NCI-H1048 (cell line): ENCODE results near the gene CARNS1.

ENCODE experiments used
- DNase-seq: peaks from one replicate; lab custom pipeline; 2025; lab: John Stamatoyannopoulos, UW

CARNS1 gene

DNA sequence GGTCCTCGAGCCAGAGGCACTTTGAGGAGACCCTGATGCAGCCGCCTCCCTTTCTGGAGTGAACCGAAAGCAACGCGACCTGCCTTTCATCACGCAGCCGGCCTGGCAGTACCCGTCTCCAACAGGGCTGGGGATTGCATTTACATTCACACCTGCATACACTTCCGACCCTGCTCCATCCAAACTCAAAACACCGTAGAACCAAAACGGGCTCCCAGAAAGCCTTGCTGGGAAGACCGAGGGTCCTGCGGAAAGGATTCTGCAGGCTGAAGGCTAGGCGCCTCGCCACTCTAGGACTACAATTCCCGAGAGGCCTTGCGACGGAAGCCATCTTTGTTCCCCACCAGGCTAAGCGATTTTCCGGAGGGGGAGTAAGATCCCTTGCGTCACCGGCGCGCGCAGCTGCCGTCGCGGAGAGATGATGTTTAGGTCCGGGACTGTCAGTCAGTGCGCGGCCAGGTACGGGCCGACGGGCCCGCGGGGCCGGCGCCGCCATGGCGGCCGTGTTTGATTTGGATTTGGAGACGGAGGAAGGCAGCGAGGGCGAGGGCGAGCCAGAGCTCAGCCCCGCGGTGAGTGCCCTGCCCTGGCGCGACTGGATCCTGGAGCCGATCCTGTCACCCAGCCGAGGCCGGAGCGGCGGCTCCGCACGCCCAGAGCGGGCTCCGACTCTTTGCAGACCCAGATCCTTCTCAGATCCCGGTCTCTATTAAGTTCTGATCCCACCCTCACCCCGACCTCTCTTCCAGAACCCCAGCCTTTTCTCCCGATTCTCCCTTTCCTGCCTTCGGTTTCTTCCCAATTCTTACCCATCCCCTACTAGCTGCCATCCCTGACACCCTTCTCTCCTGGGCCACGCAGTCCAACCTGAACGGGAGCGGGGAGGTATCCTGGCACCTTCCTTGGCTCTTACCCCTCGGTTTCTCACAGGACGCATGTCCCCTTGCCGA lies 12.8 kb downstream of the CARNS1 start, which contains the start of gene RPS6KB2:
RPS6KB2 (plus strand) TSS at position 443 of the 950 bp plus-strand sequence; CDS start at position 495, 52 bp downstream.
- peak; percentile 84 for DNase-seq

DNA sequence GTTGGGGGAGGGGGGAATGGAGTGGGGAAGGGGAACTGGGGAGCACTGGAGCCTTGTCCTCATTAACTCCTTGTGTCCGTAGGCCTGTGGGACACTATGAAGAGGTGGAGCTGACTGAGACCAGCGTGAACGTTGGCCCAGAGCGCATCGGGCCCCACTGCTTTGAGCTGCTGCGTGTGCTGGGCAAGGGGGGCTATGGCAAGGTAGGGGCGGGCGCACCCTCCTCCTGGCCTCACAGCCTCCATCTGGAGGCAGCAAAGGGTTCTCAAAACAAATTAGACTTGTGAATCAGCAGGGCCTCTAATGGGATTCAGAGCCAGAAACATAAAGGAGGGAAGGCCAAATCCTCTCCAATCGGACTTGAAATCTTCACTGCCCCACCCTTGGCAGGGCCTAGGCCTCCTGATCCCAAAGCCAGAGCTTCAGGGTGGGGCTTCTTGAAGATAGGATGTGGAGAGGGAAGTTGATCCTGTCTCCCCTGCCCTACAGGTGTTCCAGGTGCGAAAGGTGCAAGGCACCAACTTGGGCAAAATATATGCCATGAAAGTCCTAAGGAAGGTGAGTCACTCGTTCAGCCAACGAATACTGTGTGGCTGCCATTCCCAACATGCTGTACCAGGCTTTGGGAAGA lies 13.7 kb downstream of the CARNS1 start:
- no peak for DNase-seq

DNA sequence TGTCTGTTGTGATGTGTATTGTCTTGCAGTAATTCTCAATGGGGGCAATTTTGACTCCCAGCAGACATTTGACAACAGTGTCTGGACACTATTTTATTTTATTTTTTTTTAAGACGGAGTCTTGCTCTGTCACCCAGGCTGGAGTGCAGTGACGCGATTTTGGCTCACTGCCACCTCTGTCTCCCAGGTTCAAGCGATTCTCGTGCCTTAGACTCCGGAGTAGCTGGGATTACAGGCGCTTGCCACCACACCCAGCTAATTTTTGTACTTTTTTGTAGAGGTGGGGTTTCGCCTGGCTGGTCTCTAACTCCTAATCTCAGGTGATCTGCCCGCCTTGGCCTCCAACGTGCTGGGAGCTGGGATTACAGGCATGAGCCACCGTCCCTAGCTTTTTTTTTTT lies 14.2 kb downstream of the CARNS1 start:
- no peak for DNase-seq

DNA sequence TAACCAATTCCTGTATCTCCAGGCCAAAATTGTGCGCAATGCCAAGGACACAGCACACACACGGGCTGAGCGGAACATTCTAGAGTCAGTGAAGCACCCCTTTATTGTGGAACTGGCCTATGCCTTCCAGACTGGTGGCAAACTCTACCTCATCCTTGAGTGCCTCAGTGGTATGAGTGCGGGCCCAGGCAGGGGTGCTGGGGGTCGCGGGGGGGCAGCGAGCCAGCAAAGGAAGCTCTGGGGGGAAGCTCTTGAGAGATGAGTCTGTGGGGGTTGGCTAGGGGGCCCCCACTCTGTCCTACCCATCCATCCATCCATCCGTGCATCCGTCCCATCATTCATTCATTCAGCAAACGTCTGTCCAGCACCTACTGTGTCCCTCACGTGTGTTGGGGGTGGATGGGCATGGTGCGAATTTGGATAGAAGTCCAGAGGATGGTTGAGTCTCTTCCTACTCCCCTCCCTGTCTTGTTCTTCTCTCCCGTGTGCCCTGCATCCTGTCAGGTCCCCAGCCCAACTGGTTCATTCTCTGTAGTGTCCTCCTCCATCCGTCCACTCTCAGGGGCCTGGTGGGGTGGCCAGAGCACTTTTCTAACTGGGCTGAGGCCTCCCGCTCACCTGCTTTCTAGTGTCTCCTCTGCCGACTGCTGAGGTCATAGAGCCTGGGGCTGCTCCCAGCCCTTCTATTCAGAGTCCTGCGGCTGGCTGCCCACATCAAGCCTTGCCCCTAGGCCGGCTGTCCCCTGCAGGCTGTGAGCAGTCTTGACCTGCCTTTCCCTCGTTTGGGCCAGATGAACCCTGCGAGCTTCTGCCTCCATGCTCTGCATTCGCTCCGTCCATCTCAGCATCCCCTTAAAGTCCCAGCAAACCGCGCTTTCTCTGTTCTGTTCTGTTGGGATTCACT lies 16.1 kb downstream of the CARNS1 start:
- no peak for DNase-seq

DNA sequence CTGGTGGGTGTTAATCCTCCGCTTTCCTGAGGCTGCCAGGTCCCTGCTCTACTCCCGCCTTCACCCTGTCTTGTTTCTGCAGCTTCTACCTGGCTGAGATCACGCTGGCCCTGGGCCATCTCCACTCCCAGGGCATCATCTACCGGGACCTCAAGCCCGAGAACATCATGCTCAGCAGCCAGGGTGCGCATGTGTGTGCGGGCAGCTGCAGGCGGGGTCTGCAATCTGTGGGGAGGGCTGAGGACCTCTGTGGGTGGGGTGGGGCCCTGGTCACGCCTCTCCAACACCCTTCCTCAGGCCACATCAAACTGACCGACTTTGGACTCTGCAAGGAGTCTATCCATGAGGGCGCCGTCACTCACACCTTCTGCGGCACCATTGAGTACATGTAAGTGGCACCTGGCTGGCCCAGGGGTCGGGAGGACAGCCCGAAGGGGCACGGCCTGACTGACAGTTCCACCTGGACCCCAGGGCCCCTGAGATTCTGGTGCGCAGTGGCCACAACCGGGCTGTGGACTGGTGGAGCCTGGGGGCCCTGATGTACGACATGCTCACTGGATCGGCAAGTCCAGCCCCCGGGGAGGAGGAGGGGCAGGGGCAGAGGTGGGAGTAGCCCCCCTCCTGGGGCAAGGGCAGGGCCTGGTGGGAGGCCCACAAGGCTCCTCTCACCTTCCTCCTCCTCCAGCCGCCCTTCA lies 17.3 kb downstream of the CARNS1 start:
- no peak for DNase-seq

DNA sequence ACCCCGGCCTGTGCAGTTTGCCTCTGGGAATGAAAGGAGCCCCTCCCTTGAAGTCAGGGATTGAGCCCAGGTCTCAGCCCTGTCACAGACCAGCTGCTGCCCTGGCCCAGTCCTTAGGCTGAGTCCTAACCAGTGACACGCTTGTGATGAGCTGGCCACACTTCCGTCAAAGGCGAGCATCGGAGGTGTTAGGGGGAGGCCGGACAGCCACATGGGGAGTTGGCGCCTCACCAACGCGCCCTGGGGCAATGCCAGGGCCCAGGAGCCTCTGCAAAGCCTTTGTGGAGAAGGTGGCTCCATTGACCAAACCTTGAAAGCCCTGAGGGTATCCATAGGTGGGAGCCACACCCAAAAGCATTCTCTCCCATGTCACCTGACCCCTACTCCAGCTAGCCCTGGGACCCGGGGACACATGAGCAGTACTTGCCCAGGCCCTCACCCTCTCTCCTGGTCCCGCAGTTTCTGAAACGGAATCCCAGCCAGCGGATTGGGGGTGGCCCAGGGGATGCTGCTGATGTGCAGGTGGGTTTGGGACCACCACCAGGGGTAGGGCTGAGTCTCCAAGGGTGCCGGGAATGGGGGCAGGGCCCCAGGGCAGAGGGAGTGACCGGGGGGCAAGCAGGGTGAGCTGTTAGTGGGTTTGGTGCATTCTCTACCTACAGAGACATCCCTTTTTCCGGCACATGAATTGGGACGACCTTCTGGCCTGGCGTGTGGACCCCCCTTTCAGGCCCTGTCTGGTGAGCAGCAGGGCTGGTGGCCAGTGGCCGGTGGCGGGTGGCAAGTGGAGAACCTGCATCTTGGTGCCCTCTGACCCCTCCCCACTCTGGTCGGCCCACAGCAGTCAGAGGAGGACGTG lies 18.3 kb downstream of the CARNS1 start:
- no peak for DNase-seq

DNA sequence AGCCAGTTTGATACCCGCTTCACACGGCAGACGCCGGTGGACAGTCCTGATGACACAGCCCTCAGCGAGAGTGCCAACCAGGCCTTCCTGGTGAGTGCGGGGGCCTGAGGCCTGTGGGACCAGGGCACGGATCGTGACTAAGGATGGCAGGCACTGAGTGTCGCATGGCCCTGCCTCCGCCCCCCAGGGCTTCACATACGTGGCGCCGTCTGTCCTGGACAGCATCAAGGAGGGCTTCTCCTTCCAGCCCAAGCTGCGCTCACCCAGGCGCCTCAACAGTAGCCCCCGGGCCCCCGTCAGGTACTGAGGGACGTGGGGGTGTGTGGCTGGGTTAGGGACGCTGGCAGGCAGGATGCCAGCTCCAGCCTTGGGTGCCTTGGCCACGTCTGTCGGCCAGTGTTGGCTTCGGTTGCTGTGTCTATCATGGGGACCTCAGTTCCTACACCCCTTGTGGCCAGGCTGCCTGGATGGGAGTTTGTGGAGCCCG lies 19.0 kb downstream of the CARNS1 start:
- no peak for DNase-seq

DNA sequence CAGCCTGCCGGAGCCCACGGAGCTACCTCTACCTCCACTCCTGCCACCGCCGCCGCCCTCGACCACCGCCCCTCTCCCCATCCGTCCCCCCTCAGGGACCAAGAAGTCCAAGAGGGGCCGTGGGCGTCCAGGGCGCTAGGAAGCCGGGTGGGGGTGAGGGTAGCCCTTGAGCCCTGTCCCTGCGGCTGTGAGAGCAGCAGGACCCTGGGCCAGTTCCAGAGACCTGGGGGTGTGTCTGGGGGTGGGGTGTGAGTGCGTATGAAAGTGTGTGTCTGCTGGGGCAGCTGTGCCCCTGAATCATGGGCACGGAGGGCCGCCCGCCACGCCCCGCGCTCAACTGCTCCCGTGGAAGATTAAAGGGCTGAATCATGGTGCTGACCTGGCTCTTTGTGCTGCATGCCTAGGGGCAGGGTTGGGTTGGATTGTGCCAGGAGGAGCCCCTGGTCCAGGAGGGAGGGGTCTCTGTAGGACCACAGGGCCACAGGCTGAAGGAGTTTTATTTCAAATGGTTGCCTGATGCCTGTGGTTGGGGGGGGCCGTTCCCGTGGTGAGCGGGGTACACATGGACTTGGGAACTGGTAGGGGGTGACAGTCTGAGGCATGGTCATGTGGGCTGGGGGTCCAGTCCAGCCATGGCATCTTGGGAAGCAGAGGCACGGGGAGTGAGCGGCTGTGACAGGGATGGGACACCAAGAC lies 19.7 kb downstream of the CARNS1 start:
- no peak for DNase-seq

DNA sequence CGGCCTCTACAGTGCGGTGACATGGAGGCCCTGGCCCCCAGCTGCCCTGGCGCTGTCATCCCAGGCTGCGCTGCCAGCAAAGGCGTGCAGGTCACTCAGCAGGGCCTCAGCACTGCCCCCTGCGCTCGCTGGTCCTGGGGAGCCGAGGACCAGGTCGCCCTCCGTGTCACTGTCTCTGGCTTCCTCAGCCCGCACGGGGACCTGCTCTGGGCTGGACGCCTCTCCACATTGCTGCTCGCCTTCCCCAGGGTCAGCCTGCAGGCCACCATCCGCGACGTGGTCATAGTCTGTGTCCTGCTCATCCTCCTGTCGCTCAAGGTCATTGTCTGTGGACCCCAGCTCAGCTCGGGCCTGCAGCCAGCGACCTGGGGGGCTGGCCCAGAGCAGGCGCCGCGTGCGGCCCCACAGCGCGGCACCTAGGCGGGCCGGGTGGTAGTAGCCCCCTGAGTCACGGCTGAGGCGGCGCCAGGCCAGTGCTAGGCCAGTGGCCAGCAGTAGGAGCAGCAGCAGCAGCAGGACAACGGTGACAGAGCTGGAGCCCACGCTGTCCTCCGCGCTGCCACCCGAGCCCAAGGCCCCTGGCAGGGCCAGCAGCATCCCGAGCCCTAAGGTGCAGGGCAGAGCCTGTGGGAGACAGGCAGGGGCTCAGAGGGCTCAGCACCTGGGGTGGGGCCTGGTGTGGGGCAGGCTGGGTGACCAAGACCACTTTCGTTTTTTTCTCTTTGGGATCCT lies 20.4 kb downstream of the CARNS1 start:
- no peak for DNase-seq

DNA sequence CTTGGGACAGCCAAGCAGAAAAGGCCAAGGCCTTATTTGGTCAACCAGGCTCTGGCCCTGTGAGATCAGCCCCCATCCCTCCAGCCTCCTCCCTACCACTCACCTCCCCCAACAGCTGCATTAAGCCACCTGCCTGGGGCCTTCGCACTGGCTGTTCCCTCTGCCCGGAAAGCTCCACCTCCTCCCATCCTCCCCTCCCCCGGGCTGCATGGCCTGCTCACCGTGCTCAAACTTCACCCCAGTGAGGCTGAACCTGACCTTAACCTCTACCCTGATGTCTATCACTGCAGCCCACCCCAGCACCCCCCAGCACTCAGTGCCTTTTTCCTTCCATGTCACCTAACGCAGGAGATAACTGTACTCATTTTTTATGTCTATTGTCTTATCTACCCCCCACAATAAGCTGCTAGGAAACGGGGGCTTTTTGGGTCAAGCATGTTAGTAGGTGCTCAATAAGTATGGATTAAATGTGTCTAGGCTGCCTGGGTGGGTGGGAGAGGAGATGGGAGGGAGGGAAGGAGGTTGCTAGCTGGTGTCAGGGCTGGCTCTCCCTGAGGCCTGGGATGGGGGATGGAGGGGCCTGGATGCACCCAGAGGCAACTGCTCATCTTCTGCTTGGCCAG lies 21.1 kb downstream of the CARNS1 start:
- no peak for DNase-seq

DNA sequence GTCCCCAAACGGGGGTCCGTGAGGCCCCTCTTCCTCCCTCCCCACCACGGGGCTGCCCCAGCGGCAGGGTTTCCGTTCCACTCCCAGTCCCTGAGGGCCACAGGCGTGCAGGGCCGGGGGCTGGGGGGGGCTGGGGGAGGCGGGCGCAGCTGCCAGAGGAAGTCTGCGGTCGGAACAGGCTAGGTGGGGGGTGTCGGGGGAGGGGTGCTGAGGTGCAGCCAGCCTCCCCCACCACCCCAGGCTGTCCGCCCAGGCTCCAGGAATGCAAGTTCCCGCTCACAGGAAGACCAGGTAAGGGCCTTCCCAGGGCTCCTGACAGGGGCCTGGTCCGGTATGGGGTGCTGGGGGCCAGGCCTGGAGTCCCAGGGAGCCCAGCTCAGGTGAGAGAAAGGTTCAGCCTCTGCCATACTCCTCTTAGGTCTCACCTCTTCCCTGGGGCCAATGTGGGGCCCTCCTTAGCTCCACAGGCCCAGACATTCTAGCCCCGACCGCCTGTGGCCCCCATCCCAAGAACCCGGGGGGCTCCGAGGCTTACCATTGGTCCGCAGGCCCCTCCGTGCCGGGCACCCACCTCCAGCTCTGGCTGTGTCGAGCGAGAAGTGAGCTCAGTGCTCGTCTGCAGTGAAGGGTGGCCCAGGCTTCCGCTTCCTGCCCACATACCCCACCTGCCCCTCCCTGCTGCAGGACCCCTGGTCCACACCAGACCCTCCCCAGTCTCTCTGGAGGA lies 21.8 kb downstream of the CARNS1 start, which contains the start of gene PTPRCAP:
PTPRCAP (minus strand) TSS at position 601 of the 727 bp plus-strand sequence; CDS start at position 538, 63 bp downstream.
- DNase-seq = no peak

DNA sequence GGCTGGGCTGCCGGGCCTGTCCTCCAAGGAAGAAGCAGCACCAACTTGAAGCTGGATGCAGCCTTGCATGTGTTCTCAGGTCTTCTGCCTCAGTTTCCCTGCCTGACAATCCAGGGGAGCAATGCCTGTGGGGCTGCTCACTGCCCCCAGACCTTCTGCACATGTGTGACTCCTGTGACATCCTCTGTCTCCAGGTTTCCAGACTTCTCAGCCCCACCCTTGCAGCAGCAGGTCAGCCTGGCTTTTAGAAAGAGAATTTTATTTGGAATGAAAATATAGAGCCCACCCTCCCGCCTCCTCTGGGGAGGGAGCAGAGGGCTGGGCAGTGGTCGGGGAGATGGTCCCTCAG lies 22.3 kb downstream of the CARNS1 start:
- no peak for DNase-seq

DNA sequence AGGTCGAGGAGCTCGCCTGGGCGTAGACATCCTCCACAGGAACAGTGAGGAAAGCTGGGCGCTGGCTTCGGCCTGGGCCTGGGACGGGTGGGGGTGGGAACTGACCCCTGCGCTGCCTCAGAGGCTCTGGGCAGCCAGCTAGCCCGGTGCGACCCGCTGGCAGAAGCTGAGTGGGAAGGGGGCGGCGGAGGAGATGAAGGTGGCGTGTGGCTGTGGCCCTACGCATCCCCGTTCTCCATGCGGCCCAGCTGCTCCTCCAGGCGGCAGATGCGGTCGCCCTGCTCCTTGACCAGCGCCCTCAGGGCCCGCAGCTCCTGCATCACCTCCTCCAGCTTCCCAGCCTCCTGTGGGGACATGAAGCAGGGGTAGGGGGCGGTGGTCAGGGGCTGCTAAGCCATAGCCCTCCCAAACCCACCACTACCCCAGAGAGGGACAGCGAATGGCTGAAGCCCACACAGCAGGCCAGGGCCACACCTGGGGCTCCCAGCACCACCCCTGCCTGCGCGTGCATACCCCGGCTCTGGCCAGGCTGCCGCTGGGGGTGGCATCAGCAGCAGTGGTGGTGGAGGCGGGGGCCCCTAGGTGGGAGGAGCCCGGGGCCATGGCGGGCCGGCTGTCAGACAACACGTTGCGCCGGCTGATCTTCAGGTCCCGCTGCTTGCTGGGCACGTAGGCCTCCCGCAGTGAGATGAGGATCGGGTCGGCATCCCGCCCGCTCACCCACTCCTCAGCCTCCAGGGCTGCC lies 22.9 kb downstream of the CARNS1 start:
- no peak for DNase-seq

DNA sequence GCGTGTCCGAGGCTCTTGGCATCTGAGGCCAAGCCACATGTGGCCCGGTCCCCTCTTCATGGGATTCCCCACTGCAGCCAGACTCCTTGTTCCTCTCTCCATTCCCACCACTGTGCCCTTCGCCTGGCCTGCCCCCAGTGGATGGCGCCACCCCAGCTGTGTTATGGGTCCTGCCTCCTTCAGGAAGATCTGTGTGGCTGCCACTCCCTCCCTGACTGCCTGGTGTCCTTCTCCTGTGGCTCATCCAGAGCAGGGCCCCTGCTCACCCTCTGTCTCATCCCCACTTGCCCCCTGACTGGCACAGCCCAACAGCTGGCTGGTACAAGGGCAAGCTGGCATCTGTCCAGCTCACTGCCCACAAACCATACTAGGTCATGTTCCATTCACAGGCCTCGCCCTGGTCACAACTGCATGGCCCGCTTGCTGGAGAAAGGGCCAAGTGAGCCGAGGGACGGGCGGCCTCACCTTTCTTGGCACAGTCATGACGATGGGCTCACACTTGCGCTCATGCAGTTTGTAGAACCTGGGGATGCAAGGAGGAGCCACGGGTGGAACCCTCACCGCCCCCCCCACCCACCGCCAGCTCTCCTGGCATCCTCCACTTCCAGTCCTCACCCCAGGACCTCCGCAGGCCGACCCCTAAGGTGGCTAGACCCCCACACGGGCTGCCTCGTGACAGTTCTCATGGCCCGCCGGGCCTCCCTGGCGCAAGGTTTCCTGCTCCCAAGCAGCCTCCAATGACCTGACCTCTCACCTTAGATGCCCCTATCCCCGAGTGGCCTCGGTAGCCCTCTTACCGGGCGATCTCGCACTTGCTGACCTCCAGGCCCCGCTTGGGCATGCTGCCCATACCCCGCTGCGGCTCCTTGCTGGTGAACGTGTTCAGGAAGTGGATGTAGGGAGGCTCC lies 24.1 kb downstream of the CARNS1 start:
- no peak for DNase-seq

DNA sequence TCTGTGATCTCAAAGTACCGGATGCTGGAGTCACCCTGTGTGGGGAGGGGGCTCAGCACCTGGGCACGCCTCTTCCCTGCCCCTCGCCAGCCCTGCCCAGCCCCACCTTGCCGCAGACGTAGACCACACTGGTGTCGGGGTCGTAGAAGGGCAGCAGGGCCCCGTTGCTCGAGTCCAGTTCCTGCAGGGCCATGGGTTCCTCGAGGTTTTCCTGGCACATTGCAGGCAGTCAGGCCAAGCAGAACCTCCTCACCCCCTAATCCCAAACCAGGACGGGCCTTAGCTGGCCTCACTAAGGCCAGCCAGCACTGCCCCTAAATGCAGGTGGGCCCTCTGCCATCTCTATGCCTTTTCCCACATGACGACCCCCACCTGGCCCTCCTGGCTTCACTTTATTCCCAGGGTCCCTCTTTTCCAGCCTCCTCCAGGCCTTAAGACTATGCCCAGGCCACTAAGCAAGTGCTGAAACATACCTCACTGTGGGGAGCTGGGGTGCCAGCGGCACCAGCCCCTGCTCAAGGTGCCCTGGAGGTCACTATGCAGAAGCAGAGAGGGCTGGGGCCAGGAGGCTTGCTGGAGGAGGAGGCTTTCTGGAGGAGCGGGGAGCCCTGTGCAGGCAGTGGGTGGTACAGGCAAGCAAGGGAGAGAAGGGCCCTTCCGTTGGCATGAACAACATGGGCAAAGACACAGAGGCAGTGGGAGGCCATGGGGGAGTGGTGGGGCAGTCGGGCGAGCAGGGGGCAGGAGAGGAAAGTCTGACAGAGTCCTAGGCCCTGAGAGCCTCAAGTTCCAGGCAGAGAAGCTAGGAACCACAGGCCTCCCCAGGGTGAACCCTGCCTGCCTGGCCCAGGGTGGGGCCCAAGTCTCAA lies 25.0 kb downstream of the CARNS1 start:
- no peak for DNase-seq
